Epidermal melanocyte (primary cell): ENCODE data around the gene SPP2.

Experiments used
- DNase-seq: peaks from one replicate; pipeline ENCODE4 v3.0.0; 2011; ENCODE audit warnings: low spot score; ENCODE audit not compliant: insufficient read length

Gene SPP2

DNA sequence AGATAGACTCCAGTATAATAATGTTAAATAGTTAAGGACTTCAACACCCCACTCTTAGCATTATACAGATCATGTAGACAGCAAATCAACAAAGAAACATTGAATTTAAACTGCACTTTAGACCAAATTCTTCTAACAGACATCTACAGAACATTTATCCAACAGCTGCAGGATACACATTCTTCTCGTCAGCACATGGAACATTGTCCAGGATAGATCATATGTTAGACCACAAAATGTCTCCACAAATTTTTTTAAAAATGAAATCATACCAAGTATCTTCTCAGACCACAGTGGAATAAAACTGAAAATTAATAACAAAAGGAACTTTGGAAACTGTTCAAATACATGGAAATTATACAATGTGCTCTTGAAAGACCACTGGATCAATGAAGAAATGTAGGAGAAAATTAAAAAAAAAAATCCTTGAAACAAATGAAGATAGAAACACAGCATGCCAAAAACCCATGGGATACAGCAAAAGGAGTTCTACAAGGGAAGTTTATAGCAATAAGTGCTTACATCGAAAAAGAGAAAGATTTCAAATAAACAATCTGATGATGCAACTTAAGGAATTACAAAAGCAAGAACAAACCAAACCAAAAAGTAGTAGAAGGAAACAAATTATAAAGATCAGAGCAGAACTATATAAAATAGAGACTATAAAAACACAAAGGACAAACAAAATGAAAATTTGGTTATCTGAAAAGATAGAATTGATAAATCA lies 12.3 kb upstream of the SPP2 start:
- no peak for DNase-seq

DNA sequence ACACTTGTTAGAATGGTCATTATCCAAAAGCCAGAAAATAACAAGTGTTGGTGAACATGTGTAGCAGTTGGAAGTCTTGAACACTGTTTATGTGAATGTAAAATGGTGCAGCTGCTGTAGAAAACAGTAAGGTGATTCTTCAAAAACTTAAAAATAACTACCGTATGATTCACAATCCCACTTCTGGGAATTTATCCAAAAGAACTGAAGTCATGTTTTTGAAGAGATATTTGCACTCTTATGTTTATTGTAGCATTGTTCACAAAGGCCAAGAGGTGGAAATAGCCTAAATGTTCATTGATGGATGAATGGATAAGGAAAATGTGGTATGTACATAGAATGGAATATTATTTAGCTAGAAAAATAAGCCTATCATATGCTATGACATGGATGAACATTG lies 6.3 kb upstream of the SPP2 start:
- no peak for DNase-seq

GRCh38 chr2:234046521-234046920 lies 4.0 kb upstream of the SPP2 start:
- no peak for DNase-seq

DNA sequence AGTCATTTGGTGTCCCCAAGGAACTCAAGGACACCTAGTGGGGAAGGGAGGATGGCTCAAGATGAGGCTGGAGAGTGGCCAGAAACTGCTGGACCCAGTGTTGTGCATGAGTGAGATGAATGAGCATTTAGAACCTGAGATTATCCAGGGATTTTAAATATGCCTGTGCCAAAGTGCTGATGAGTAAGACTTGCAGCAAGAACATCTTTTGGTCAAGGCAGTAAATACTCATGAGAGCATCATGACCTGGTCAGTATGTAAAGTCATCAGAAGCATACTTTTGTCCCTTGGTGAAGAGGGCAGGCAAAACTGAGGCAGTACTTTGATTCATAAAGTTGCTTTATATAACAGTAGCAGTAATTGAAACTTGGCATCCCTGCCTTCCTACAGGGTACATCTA lies 3.1 kb upstream of the SPP2 start:
- no peak for DNase-seq

GRCh38 chr2:234048049-234048448 lies 2.5 kb upstream of the SPP2 start:
- DNase-seq, result no peak

- no peak for DNase-seq
These were observed 1.0 kb downstream of the SPP2 start for GRCh38 chr2:234051374-234052070.

DNA sequence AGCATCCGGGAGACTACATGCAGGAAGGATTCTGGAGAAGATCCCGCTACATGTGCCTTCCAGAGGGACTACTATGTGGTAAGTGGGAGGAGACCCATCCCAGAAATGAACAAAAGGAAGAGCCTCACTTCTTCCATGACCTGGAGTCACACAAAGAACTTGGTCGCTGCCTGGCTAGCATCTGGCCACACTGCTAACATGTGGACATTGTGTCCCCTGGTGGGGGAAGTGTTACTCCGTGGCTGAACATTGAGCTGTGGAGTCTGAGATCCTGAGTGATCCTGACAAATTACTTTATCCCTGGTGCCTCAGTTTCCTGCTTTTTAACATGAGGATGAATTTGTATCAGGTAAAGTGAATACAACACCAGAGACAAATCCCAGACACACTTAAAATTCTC lies 8.4 kb downstream of the SPP2 start:
- no peak for DNase-seq

GRCh38 chr2:234060236-234060635 lies 9.7 kb downstream of the SPP2 start:
- DNase-seq, result no peak

- no peak for DNase-seq
These were observed 11.2 kb downstream of the SPP2 start for GRCh38 chr2:234061624-234062257.

GRCh38 chr2:234066587-234066986 lies 16.1 kb downstream of the SPP2 start:
- no peak for DNase-seq

GRCh38 chr2:234071664-234072063 lies 21.2 kb downstream of the SPP2 start:
- no peak for DNase-seq

GRCh38 chr2:234072454-234072853 lies 22.0 kb downstream of the SPP2 start:
- no peak for DNase-seq

DNA sequence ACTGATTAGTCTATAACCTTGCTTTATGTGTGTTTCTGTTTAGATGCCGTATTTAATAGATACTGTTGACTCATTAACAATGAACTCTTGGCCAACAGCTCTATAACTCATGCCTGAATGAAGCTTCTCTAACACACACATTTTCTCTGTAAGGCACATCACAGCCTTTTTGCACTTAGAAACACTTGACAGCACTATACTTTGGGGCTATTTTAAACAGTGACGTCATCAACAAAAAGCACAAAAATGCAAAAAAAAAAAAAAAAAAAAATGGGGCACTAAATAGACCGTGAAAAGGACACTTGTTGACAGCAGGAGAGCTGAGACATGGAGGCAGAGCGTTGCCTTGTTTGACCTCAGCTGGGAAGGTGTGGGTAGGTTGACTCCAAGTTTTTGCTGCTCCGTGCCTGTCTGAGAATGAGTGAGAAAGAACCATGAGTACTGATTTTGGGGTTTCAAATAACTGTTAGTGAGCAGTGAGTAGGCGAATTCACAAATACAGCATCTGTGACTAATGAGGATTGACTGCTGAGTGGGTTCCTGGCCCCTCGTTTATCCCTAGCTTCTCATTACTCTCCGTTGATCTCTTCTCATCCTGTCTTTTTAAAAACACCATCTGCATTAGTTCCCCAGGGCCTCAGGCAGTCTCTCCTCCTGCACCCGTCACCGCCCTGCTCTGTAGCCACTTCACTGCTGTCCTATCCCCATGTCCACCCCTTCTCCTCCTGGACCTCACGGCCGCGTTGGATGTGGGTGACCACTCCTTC lies 24.4 kb downstream of the SPP2 start:
- no peak for DNase-seq

DNA sequence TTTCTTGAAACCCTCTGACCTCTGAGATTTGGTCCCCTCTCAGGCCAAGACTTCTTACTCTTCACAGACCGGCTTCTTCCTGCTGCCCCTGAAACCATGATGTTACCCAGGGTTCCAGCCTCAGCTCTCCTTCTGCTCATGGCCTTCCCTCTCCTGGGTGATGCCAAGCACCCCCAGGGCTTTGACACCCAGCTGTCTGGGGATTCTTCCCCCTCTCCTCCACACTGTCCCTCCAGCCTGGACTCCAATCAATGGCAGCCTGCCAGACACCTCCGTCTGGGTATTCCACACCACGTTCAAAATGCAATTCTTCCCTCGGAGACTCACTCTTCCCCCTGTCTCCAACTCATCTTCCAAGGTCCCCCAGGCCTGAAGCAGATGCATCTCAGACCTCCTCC lies 25.0 kb downstream of the SPP2 start:
- DNase-seq, result no peak

GRCh38 chr2:234075947-234076346 lies 25.4 kb downstream of the SPP2 start:
- no peak for DNase-seq

DNA sequence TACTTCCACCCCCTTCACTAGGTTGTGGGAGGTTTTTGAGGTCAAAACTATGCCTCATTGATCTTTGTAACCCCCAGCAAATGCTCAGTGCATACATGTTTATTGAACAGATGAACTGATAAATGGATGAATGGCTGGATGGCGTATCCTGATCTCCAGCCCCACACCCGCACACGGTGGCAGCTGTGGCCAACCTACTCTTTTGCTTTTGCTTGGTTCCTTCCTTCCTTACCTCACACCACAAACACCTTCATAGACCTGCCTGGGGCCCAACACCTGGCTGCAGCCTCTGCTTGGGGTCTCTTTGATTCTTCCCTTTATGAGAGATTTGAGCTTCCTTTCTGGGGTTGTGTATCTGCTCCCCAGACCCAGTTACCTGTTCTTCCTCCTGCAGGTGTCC lies 25.9 kb downstream of the SPP2 start:
- DNase-seq, result no peak

- DNase-seq, result no peak
These were observed 27.6 kb downstream of the SPP2 start for GRCh38 chr2:234078129-234078528.

GRCh38 chr2:234081970-234082822 lies 31.7 kb downstream of the SPP2 start:
- no peak for DNase-seq

GRCh38 chr2:234083572-234084348 lies 33.3 kb downstream of the SPP2 start:
- no peak for DNase-seq

GRCh38 chr2:234091432-234091879 lies 41.0 kb downstream of the SPP2 start:
- no peak for DNase-seq
